ENCODE results near the gene KIF21B. TPM values are rescaled to one million over a fixed set of nuclear protein-coding genes. Genes with fewer than 3 reads are reported as not detected.

Gene KIF21B
- total RNA-seq, 1 donor from 2014 or later: 2.6 TPM

- Mint-ChIP-seq H3K27ac (ENCODE audit: unreplicated experiment) (no peak overlapping the region), H3K36me3 (ENCODE audit: low read depth) (no peaks in the 10 kb centered on the region), H3K4me1 (ENCODE audit: low read depth) (peaks cover 59% of the 10 kb centered on the region), H3K27me3 (ENCODE audit: low read depth) (no peaks in the 10 kb centered on the region), H3K4me3 (ENCODE audit: unreplicated experiment) (no peak overlapping the region), H3K9me3 (ENCODE audit: low read depth) (no peaks in the 10 kb centered on the region)
- no peak for DNase-seq (ENCODE audit: low spot score)
- peak; percentile 63 for TF ChIP-seq CTCF (IDR thresholded peaks at IDR 0.05)
Measured at GRCh38 chr1:201020721-201021629, 2.5 kb downstream of the KIF21B start.

- Mint-ChIP-seq H3K36me3 (ENCODE audit: low read depth) (no peaks in the 10 kb centered on the region), H3K27ac (ENCODE audit: unreplicated experiment) (no peak overlapping the region), H3K27me3 (ENCODE audit: low read depth) (no peaks in the 10 kb centered on the region), H3K4me3 (ENCODE audit: unreplicated experiment) (no peak overlapping the region), H3K9me3 (ENCODE audit: low read depth) (no peaks in the 10 kb centered on the region), H3K4me1 (ENCODE audit: low read depth) (peaks cover 58% of the 10 kb centered on the region)
- DNase-seq (ENCODE audit: low spot score): no peak
- TF ChIP-seq CTCF (IDR thresholded peaks at IDR 0.05): no peak
Measured at GRCh38 chr1:201020040-201020591, 3.4 kb downstream of the KIF21B start.

- Mint-ChIP-seq H3K4me1 (ENCODE audit: low read depth) (peaks cover 63% of the 10 kb centered on the region), H3K27ac (ENCODE audit: unreplicated experiment) (peak overlapping the region; percentile 38)
Measured at GRCh38 chr1:201019321-201019977, 4.1 kb downstream of the KIF21B start.

GRCh38 chr1:201017828-201018163 lies 5.7 kb downstream of the KIF21B start:
- TF ChIP-seq CTCF (IDR thresholded peaks at IDR 0.05): no peak
- no peaks in the 10 kb centered on the region for H3K36me3 Mint-ChIP-seq (ENCODE audit: low read depth)
- no peak overlapping the region for H3K4me3 Mint-ChIP-seq (ENCODE audit: unreplicated experiment)
- H3K9me3 Mint-ChIP-seq (ENCODE audit: low read depth): no peaks in the 10 kb centered on the region
- peak overlapping the region; percentile 88 for H3K27ac Mint-ChIP-seq (ENCODE audit: unreplicated experiment)
- peaks cover 58% of the 10 kb centered on the region for H3K4me1 Mint-ChIP-seq (ENCODE audit: low read depth)
- H3K27me3 Mint-ChIP-seq (ENCODE audit: low read depth): no peaks in the 10 kb centered on the region
- no peak for DNase-seq (ENCODE audit: low spot score)

More at GRCh38 chr1:201019321-201019977, 4.1 kb downstream of the KIF21B start:
- H3K36me3 Mint-ChIP-seq (ENCODE audit: low read depth): no peaks in the 10 kb centered on the region
- no peak for TF ChIP-seq CTCF (IDR thresholded peaks at IDR 0.05)
- no peaks in the 10 kb centered on the region for H3K9me3 Mint-ChIP-seq (ENCODE audit: low read depth)
- DNase-seq (ENCODE audit: low spot score): no peak
- H3K4me3 Mint-ChIP-seq (ENCODE audit: unreplicated experiment): no peak overlapping the region
- H3K27me3 Mint-ChIP-seq (ENCODE audit: low read depth): no peaks in the 10 kb centered on the region

Data from chondrocyte (in vitro differentiated cells).